Measurements from ENCODE around the gene SGSH.

DNA sequence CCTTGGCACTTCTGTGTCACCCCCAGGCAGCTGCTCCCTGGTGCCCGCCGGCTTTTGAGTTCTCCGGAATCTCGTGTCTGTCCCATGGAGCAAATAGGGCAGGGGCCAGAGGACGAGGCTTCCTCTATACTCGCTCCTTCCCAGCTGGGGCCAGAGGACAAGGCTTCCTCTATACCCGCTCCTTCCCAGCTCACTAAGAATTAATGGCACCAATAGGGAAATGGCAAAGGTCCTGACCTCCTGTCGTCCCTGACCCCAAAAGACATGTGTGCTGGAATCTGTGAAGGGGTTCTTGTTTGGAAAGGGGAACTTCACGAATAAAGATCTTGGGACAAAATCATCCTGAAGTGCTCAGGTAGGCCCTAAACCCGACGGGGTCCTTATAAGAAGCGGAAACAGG is 7.6 kb downstream of the SGSH start:
- no peak for TF ChIP-seq EZH2phosphoT487 (IDR thresholded peaks at IDR 0.05; ENCODE audit: insufficient read depth, low read depth)
- no peak for TF ChIP-seq EZH2 (IDR thresholded peaks at IDR 0.05; ENCODE audit: insufficient read depth, poor library complexity, severe bottlenecking)

All from GM23248 (cell line).